SU-DHL-6 (cell line): ENCODE results near the gene SRF.

Experiments used
- EZH2phosphoT487 ChIP-seq: fragments of 200-600 bp; sonication (generic), shearing (Covaris generic); conservative IDR thresholded peaks from 2 replicates; pipeline ENCODE4 v1.6.1; 2018; ENCODE audit warnings: mild to moderate bottlenecking, antibody characterized with exemption, low read length, moderate library complexity, mixed read lengths
- TF ChIP-seq, protein P1 (sequence below): fragments of 200-600 bp; sonication (generic); IDR thresholded peaks from one replicate; pipeline ENCODE4 v1.5.1; 2017; ENCODE audit warnings: antibody characterized with exemption, mild to moderate bottlenecking, low read length, moderate library complexity; ENCODE audit not compliant: insufficient read depth, poor library complexity, severe bottlenecking

DNA sequence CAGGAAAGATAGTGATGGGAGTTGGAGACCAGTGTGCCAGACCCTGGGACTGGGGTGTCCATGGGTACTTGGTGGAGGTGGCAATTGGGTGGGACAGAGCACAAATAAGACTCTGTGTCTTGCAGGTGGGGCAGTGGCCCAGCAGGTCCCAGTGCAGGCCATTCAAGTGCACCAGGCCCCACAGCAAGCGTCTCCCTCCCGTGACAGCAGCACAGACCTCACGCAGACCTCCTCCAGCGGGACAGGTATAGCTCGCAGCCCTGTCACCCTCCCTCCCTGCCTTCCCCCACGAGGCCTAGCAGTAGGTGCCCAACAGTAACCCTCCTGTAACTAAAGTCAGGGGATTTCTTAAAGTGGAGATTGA lies 5.3 kb downstream of the SRF start:
- TF ChIP-seq, protein P1, sequence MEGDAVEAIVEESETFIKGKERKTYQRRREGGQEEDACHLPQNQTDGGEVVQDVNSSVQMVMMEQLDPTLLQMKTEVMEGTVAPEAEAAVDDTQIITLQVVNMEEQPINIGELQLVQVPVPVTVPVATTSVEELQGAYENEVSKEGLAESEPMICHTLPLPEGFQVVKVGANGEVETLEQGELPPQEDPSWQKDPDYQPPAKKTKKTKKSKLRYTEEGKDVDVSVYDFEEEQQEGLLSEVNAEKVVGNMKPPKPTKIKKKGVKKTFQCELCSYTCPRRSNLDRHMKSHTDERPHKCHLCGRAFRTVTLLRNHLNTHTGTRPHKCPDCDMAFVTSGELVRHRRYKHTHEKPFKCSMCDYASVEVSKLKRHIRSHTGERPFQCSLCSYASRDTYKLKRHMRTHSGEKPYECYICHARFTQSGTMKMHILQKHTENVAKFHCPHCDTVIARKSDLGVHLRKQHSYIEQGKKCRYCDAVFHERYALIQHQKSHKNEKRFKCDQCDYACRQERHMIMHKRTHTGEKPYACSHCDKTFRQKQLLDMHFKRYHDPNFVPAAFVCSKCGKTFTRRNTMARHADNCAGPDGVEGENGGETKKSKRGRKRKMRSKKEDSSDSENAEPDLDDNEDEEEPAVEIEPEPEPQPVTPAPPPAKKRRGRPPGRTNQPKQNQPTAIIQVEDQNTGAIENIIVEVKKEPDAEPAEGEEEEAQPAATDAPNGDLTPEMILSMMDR = no peak
- no peak for TF ChIP-seq EZH2phosphoT487
